OCI-LY7 (cell line): Measurements from ENCODE around the gene TFCP2.

ENCODE experiments used
- CTCF ChIP-seq: fragments of 200-600 bp; sonication (generic); conservative IDR thresholded peaks from 2 replicates; pipeline ENCODE4 v1.5.1; 2014; ENCODE audit warnings: mild to moderate bottlenecking, antibody characterized with exemption, low read length, moderate library complexity, mixed read lengths
- EZH2phosphoT487 ChIP-seq: fragments of 200-600 bp; sonication (generic); IDR thresholded peaks from 2 replicates; pipeline ENCODE4 v1.6.1; 2018; ENCODE audit warnings: low read depth, borderline replicate concordance, mild to moderate bottlenecking, mixed run types, antibody characterized with exemption, low read length, moderate library complexity, mixed read lengths

DNA sequence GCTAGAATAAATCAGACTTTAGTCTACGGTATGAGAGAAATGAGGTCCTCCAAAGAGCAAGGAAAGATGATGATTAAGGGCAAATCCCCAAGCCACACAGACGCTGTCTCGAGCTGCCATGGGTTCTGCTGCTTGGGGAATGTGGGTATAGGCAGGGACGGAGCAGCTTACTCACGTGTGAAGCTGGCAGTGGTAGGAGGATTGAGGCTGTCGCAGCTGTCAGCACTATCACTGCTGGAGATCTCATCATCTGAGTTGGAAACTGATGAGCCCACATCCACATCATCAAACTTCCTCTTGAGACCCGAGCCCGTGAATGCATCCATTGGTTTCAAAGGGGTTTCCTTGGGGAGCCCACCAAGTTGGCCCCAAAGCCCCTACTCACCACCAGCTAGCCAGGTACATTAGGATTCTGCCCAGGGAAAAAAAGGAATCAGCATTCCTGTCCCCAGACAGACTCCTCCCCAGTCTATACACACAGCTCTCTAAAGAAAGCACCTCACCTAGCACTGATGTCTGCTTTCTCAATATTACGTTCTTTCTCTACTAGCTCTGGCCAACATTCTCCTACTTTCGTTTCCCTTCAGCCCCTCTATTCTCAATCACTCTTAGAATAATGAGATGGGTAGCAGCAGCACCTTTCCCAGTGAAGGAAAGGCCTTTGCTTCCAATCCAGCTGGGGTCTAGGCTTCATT, 96.6 kb downstream of the TFCP2 start:
- no peak for TF ChIP-seq CTCF
- no peak for TF ChIP-seq EZH2phosphoT487
